Body of pancreas (tissue), 4 donors: Measurements from ENCODE around the gene MRTFA.

ENCODE experiments used
- POLR2A ChIP-seq, 3 donors: fragments of 450-650 bp; IDR thresholded peaks; one replicate each; pipeline ENCODE4 v1.6.1; 2016; ENCODE audit warnings: antibody characterized with exemption in 3 of 3, mild to moderate bottlenecking in 2 of 3
- TF ChIP-seq, protein P1 (sequence below), 7 experiments: fragments of 450-650 bp in 4 of 7; fragments of 200-600 bp in 3 of 7; sonication (generic) in 3 of 7; IDR thresholded peaks; one replicate each; pipeline ENCODE4 v1.5.1; 2016 to 2019; ENCODE audit warnings: antibody characterized with exemption in 7 of 7

DNA sequence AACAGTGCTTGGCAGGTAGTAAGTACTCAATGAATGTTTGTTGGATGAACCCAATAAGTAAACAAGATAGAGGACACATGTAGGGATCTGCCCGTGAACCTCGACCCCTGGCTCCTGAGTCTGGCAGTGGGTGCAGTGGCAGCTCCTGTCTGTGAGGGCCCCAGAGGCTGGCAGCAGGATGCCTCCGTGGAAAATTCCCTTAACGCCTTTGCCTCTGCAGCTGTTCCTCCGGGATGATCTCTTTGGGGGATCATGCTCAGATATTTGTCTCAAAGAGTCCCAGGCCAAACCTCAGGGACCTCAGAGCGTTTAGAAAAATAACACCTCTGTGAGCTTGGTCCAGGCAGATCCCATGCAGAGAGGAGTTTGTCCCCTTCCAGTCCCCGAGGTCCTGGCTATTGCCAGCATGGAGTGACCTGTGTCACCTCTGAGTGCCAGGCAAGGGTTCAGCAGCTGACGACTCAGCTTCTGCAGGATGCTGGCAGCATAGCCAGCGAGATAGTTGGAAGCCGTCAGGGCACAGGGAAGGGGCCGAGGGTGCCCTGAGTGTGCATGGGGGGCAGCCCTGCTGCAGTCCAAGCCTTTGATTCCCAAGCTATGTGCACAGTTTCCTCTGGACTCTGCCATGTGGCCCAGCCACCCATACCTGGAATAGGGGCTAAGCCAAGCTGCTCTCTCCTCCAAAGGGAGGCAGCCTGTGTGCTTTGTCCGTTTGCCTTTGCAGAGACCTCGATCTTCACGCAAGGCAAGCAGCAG, 42.2 kb upstream of the MRTFA start:
- no peak for TF ChIP-seq POLR2A (IDR thresholded peaks at IDR 0.05)
- TF ChIP-seq, protein P1, sequence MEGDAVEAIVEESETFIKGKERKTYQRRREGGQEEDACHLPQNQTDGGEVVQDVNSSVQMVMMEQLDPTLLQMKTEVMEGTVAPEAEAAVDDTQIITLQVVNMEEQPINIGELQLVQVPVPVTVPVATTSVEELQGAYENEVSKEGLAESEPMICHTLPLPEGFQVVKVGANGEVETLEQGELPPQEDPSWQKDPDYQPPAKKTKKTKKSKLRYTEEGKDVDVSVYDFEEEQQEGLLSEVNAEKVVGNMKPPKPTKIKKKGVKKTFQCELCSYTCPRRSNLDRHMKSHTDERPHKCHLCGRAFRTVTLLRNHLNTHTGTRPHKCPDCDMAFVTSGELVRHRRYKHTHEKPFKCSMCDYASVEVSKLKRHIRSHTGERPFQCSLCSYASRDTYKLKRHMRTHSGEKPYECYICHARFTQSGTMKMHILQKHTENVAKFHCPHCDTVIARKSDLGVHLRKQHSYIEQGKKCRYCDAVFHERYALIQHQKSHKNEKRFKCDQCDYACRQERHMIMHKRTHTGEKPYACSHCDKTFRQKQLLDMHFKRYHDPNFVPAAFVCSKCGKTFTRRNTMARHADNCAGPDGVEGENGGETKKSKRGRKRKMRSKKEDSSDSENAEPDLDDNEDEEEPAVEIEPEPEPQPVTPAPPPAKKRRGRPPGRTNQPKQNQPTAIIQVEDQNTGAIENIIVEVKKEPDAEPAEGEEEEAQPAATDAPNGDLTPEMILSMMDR (IDR thresholded peaks at IDR 0.05), result no peak
